22Rv1 (cell line): ENCODE measurements around the gene RFX4.

Experiments used
- CTCF ChIP-seq: fragments of 450-650 bp; IDR thresholded peaks from 2 replicates; pipeline ENCODE4 v1.5.1; 2017; ENCODE audit warnings: mild to moderate bottlenecking
- ZFX ChIP-seq: fragments of 450-650 bp; IDR thresholded peaks from 2 replicates; pipeline ENCODE4 v1.6.1; 2017; ENCODE audit warnings: antibody characterized with exemption, borderline replicate concordance

GRCh38 chr12:106601031-106601430 is 18.2 kb downstream of the RFX4 start:
- TF ChIP-seq CTCF (no peak), ZFX (no peak)
